ENCODE data around the gene NR6A1. TPM values are rescaled to one million over a fixed set of nuclear protein-coding genes. Genes with fewer than 3 reads are reported as not detected.
A peak's percentile ranks its signal among the peaks of the same experiment; 100 is the strongest.

Gene NR6A1
- total and polyA plus RNA-seq, 2 of the 13 experiments (the other 11 are each of a cell fraction or from before 2014, with no cell fraction given), result 28.1 to 31.5 TPM

- TF ChIP-seq AHDC1 (CRISPR knock-in tag; IDR thresholded peaks at IDR 0.05; ENCODE audit: borderline replicate concordance) (peak; percentile 17; the same call in 1 of the 2 replicates), CCAR2 (optimal IDR thresholded peaks at IDR 0.05; ENCODE audit: low read depth, low read length) (no peak), ZBTB46 (CRISPR knock-in tag; IDR thresholded peaks at IDR 0.05; ENCODE audit: borderline replicate concordance) (no peak), GATAD2A (CRISPR knock-in tag; IDR thresholded peaks at IDR 0.05) (0 out of 2 replicates have a peak, but pooled peaks have one; percentile 34), TBX3 (IDR thresholded peaks at IDR 0.05; ENCODE audit: borderline replicate concordance) (peak; percentile 43; the same call in 1 of the 2 replicates), NFKBIZ (CRISPR knock-in tag; IDR thresholded peaks at IDR 0.05) (0 out of 2 replicates have a peak, but pooled peaks have one; percentile 45), HDAC1 (CRISPR knock-in tag; IDR thresholded peaks at IDR 0.05) (peak; percentile 40; the same call in 1 of the 2 replicates), ZNF124 (CRISPR knock-in tag; IDR thresholded peaks at IDR 0.05) (0 out of 2 replicates have a peak, but pooled peaks have one; percentile 37), ZNF263 (CRISPR knock-in tag; IDR thresholded peaks at IDR 0.05) (peak; percentile 54), TAF1 (CRISPR knock-in tag; IDR thresholded peaks at IDR 0.05) (no peak; the same call in none of the 2 replicates), TEAD3 (CRISPR knock-in tag; optimal IDR thresholded peaks at IDR 0.05; ENCODE audit: borderline replicate concordance) (no peak), ZNF768 (CRISPR knock-in tag; IDR thresholded peaks at IDR 0.05) (peak; percentile 7; the same call in 1 of the 2 replicates), NCOA1 (CRISPR knock-in tag; IDR thresholded peaks at IDR 0.05) (peak; percentile 37; the same call in 1 of the 2 replicates), IRF9 (CRISPR knock-in tag; IDR thresholded peaks at IDR 0.05; ENCODE audit: borderline replicate concordance) (no peak), MXD1 (CRISPR knock-in tag; IDR thresholded peaks at IDR 0.05) (no peak)
Measured at GRCh38 chr9:124769549-124770358, 1.4 kb downstream of the NR6A1 start (continued).
